ENCODE results near the gene DCUN1D2.
"Not testable (repeated sequence)": the region's sequence is repeated elsewhere in the genome, so short reads cannot be mapped to it uniquely, and the experiment has no call there.

GRCh38 chr13:113436866-113437265 is 53.6 kb downstream of the DCUN1D2 start:
- not testable (repeated sequence) for TF ChIP-seq CTCF (IDR thresholded peaks at IDR 0.05); POLR2AphosphoS5 (IDR thresholded peaks at IDR 0.05); POLR2A (IDR thresholded peaks at IDR 0.05; ENCODE audit: low read depth)

Measured in esophagus muscularis mucosa (tissue), 3 donors.